ENCODE results near the gene IREB2. TPM values are rescaled to one million over a fixed set of nuclear protein-coding genes. Genes with fewer than 3 reads are reported as not detected.
A peak's percentile ranks its signal among the peaks of the same experiment; 100 is the strongest.
"Not testable (repeated sequence)": the region's sequence is repeated elsewhere in the genome, so short reads cannot be mapped to it uniquely, and the experiment has no call there.

IREB2 gene
- total RNA-seq, 2 experiments from 2014 or later = 27.1 to 77.6 TPM

GRCh38 chr15:78508272-78508671 lies 70.3 kb downstream of the IREB2 start:
- H3K9me2 ChIP-seq (ENCODE audit: insufficient read depth, low read length) = no peaks in the 10 kb centered on the region
- H3K9me3 ChIP-seq (ENCODE audit: low read length) = no peaks in the 10 kb centered on the region
- no peaks in the 10 kb centered on the region for H3K36me3 ChIP-seq (ENCODE audit: insufficient read depth, low read length)
- H2AFZ ChIP-seq (ENCODE audit: low read length) = peak overlapping the region; percentile 85; the same call in 1 of the 2 replicates
- TF ChIP-seq CTCF (conservative IDR thresholded peaks at IDR 0.05; ENCODE audit: low read length) = no peak
- TF ChIP-seq EZH2phosphoT487 (IDR thresholded peaks at IDR 0.05; ENCODE audit: borderline replicate concordance, low read depth, low read length) = no peak
- H3K79me2 ChIP-seq (ENCODE audit: insufficient read depth, low read depth, low read length) = no peaks in the 10 kb centered on the region
- no peaks in the 10 kb centered on the region for H3K4me1 ChIP-seq (ENCODE audit: insufficient read depth, low read length, poor library complexity, severe bottlenecking)
- H3K4me2 ChIP-seq (ENCODE audit: low read length) = peak overlapping the region; percentile 69
- intact Hi-C loops (cut with micrococcal nuclease; ENCODE audit: unreplicated experiment) = no loop called here
- ChIA-PET CTCF (ENCODE audit: unreplicated experiment) (no interaction called here), POLR2A (no interaction called here)
- DNase-seq (ENCODE audit: low spot score) = no peak
- no TSS peak for BruUV-seq (replicated peaks)
- H4K20me1 ChIP-seq (ENCODE audit: insufficient read depth, low read length) = no peaks in the 10 kb centered on the region
- no peak overlapping the region for H3K27ac ChIP-seq (ENCODE audit: low read depth, low read length, poor library complexity, severe bottlenecking)
- peak overlapping the region; percentile 67 for H3K4me3 ChIP-seq (ENCODE audit: low read depth, low read length, poor library complexity, severe bottlenecking)

- Histone ChIP-seq H3K4me2 (ENCODE audit: low read length) (no peak overlapping the region), H3K79me2 (ENCODE audit: insufficient read depth, low read depth, low read length) (no peaks in the 10 kb centered on the region), H3K36me3 (ENCODE audit: insufficient read depth, low read length) (no peaks in the 10 kb centered on the region), H4K20me1 (ENCODE audit: insufficient read depth, low read length) (no peaks in the 10 kb centered on the region), H3K9me3 (ENCODE audit: low read length) (no peaks in the 10 kb centered on the region), H3K9me2 (ENCODE audit: insufficient read depth, low read length) (no peaks in the 10 kb centered on the region), H2AFZ (ENCODE audit: low read length) (no peak overlapping the region), H3K27ac (ENCODE audit: low read depth, low read length, poor library complexity, severe bottlenecking) (no peak overlapping the region), H3K4me1 (ENCODE audit: insufficient read depth, low read length, poor library complexity, severe bottlenecking) (no peaks in the 10 kb centered on the region), H3K4me3 (ENCODE audit: low read depth, low read length, poor library complexity, severe bottlenecking) (no peak overlapping the region)
- POLR2A ChIA-PET = no interaction called here
- CTCF ChIA-PET (ENCODE audit: unreplicated experiment) = no interaction called here
- intact Hi-C loops (cut with micrococcal nuclease; ENCODE audit: unreplicated experiment) = no loop called here
- TF ChIP-seq CTCF (conservative IDR thresholded peaks at IDR 0.05; ENCODE audit: low read length) (no peak), EZH2phosphoT487 (IDR thresholded peaks at IDR 0.05; ENCODE audit: borderline replicate concordance, low read depth, low read length) (no peak)
- DNase-seq (ENCODE audit: low spot score) = no peak
- no TSS peak for BruUV-seq (replicated peaks)
These were observed 71.8 kb downstream of the IREB2 start for GRCh38 chr15:78509726-78510312.

- H2AFZ ChIP-seq (ENCODE audit: low read length); CTCF ChIA-PET (ENCODE audit: unreplicated experiment); H3K4me3 ChIP-seq (ENCODE audit: low read depth, low read length, poor library complexity, severe bottlenecking); H3K4me2 ChIP-seq (ENCODE audit: low read length); H3K4me1 ChIP-seq (ENCODE audit: insufficient read depth, low read length, poor library complexity, severe bottlenecking); H3K36me3 ChIP-seq (ENCODE audit: insufficient read depth, low read length); POLR2A ChIA-PET; BruUV-seq (replicated peaks); intact Hi-C loops (cut with micrococcal nuclease; ENCODE audit: unreplicated experiment); H4K20me1 ChIP-seq (ENCODE audit: insufficient read depth, low read length); DNase-seq (ENCODE audit: low spot score); H3K27ac ChIP-seq (ENCODE audit: low read depth, low read length, poor library complexity, severe bottlenecking); H3K79me2 ChIP-seq (ENCODE audit: insufficient read depth, low read depth, low read length); H3K9me3 ChIP-seq (ENCODE audit: low read length); H3K9me2 ChIP-seq (ENCODE audit: insufficient read depth, low read length): not testable (repeated sequence)
These were observed 82.0 kb downstream of the IREB2 start for GRCh38 chr15:78520035-78520434.

Data from OCI-LY7 (cell line).